CD8-positive, alpha-beta memory T cell (primary cell): ENCODE data around the gene PRM1. TPM values are rescaled to one million over a fixed set of nuclear protein-coding genes. Genes with fewer than 3 reads are reported as not detected.

Experiments used
- CTCF ChIA-PET: fragments of 350-600 bp; sonication (Branson Sonifier 250); formaldehyde crosslinking; loops from one replicate; lab custom pipeline; 2021; ENCODE audit warnings: antibody characterized with exemption; lab: Charles Lee
- POLR2A ChIA-PET: fragments of 350-600 bp; sonication (Branson Sonifier 250); formaldehyde crosslinking; loops from one replicate; lab custom pipeline; 2021; ENCODE audit warnings: antibody characterized with exemption; lab: Charles Lee
- DNase-seq, 5 donors: peaks; one replicate each; pipeline versions ENCODE4 v3.0.0 to v3.0.0-alpha.2; 2020 to 2022; ENCODE audit warnings: mixed read lengths in 1 of 5
- H3K27ac ChIP-seq: one replicate; pipeline ENCODE4 v1.7.0; 2013; ENCODE audit warnings: low read depth, mild to moderate bottlenecking, low read length, moderate library complexity
- H3K27me3 ChIP-seq: 2 replicates; pipeline ENCODE4 v1.7.0; 2013; ENCODE audit warnings: low read length, mild to moderate bottlenecking; ENCODE audit not compliant: insufficient read depth, poor library complexity, severe bottlenecking
- H3K36me3 ChIP-seq: 2 replicates; pipeline ENCODE4 v1.7.0; 2013; ENCODE audit warnings: mild to moderate bottlenecking, low read length, moderate library complexity; ENCODE audit not compliant: insufficient read depth
- H3K4me1 ChIP-seq: 2 replicates; pipeline ENCODE4 v1.7.0; 2013; ENCODE audit warnings: mild to moderate bottlenecking, low read length, moderate library complexity; ENCODE audit not compliant: insufficient read depth
- H3K4me3 ChIP-seq: 2 replicates; pipeline ENCODE4 v1.7.0; 2013; ENCODE audit warnings: mild to moderate bottlenecking, low read length
- H3K9me3 ChIP-seq: 2 replicates; pipeline ENCODE4 v1.7.0; 2013; ENCODE audit warnings: mild to moderate bottlenecking, low read length
- H3K27ac Mint-ChIP-seq, 8 donors: one replicate each; pipeline ENCODE4 v1.8.0; 2020 to 2021; ENCODE audit warnings: mixed read lengths in 8 of 8, mild to moderate bottlenecking in 6 of 8, inconsistent platforms in 3 of 8, moderate library complexity in 3 of 8
- H3K27me3 Mint-ChIP-seq, 2 donors: one replicate each; pipeline ENCODE4 v1.8.0; 2020 to 2021; ENCODE audit warnings: mixed read lengths in 2 of 2, mild to moderate bottlenecking in 1 of 2, moderate library complexity in 1 of 2
- H3K36me3 Mint-ChIP-seq, 3 donors: one replicate each; pipeline ENCODE4 v1.8.0; 2020 to 2021; ENCODE audit warnings: mixed read lengths in 3 of 3, inconsistent platforms in 1 of 3, mild to moderate bottlenecking in 1 of 3
- H3K4me1 Mint-ChIP-seq, 3 donors: one replicate each; pipeline ENCODE4 v1.8.0; 2020 to 2021; ENCODE audit warnings: mixed read lengths in 3 of 3, inconsistent platforms in 1 of 3, mild to moderate bottlenecking in 1 of 3
- H3K4me3 Mint-ChIP-seq, 7 donors: one replicate each; pipeline ENCODE4 v1.8.0; 2020 to 2021; ENCODE audit warnings: mixed read lengths in 7 of 7, mild to moderate bottlenecking in 6 of 7, moderate library complexity in 4 of 7, inconsistent platforms in 2 of 7
- H3K9me3 Mint-ChIP-seq, 5 donors: one replicate each; pipeline ENCODE4 v1.8.0; 2020 to 2022; ENCODE audit warnings: mixed read lengths in 5 of 5, mild to moderate bottlenecking in 3 of 5, moderate library complexity in 2 of 5, inconsistent platforms in 1 of 5
- polyA plus RNA-seq: library from polyadenylated mRNA; unstranded; fragments of 300-500 nt; fragmentation: Illumina TruSeq; gene quantifications from one replicate; pipeline ENCODE4 v1.2.3, GENCODE V29; 2021
- total RNA-seq, 2 experiments: library from RNA; stranded (reverse); gene quantifications; one replicate each; pipeline ENCODE4 v1.2.3, GENCODE V29; 2021

Gene PRM1
- total and polyA plus RNA-seq, 3 experiments from 2014 or later, result not detected

GRCh38 chr16:11234884-11235702 lies 46.0 kb downstream of the PRM1 start:
- peak overlapping the region in 5 of 7 donors; percentile 7 to 77 (median 20) for H3K4me3 Mint-ChIP-seq
- Histone ChIP-seq H3K4me3 (no peak overlapping the region), H3K27ac (no peak overlapping the region), H3K27me3 (no peaks in the 10 kb centered on the region), H3K4me1 (peaks cover 51% of the 10 kb centered on the region), H3K9me3 (no peaks in the 10 kb centered on the region), H3K36me3 (no peaks in the 10 kb centered on the region)
- CTCF ChIA-PET, result interaction anchor here (0.6 to 2.5 kb wide), 3 partner anchors 17 to 248 kb away, joined by 3 to 23 read pairs (median 6); partner anchors contain the start of gene SOCS1
- no peak for DNase-seq
- H3K27ac Mint-ChIP-seq, result peak overlapping the region; percentile 22 to 97 (median 78)
- H3K9me3 Mint-ChIP-seq, result no peaks in the 10 kb centered on the region
- H3K4me1 Mint-ChIP-seq, result peaks cover 36 to 55% (median 51%) of the 10 kb centered on the region in 3 donors
- peaks cover 0 to 2% of the 10 kb centered on the region in 2 donors for H3K27me3 Mint-ChIP-seq
- POLR2A ChIA-PET, result no interaction called here
- H3K36me3 Mint-ChIP-seq, result no peaks in the 10 kb centered on the region

DNA sequence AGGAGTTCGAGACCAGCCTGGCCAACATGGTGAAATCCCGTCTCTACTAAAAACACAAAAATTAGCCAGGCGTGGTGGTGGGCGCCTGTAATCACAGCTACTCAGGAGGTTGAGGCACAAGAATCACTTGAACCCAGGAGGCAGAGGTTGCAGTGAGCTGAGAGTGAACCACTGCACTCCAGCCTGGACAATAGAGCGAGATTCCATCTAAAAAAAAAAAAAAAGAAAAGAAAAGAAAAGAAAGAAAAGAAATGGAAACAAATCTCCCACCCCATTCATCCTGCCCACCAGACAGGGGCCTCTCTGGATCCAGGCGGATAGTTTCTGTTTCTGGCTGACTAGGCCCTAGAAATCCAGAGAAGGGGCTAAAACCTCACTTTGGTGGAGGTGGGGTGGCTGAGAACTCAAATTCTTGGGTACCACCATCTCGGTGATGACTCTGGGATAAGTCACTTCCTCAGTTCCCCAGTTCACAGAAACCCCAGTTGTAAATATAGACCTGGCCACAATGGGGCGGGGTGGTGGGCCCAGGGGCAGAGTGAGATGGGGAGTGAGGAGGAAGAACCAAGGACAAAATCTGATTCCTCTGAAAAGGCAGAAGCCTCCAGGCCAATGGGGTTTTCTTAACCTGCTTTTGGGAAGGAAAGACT lies 47.3 kb downstream of the PRM1 start:
- Histone ChIP-seq H3K4me3 (no peak overlapping the region), H3K36me3 (no peaks in the 10 kb centered on the region), H3K4me1 (peaks cover 60% of the 10 kb centered on the region), H3K27me3 (no peaks in the 10 kb centered on the region), H3K9me3 (no peaks in the 10 kb centered on the region), H3K27ac (peak overlapping the region; percentile 90)
- peak overlapping the region; percentile 92 to 99 (median 96) for H3K27ac Mint-ChIP-seq
- peaks cover 44 to 63% (median 62%) of the 10 kb centered on the region in 3 donors for H3K4me1 Mint-ChIP-seq
- H3K4me3 Mint-ChIP-seq, result peak overlapping the region; percentile 65 to 84 (median 73)
- no peaks in the 10 kb centered on the region for H3K36me3 Mint-ChIP-seq
- POLR2A ChIA-PET, result interaction anchor here (0.9 to 1.9 kb wide), 3 partner anchors 9 to 509 kb away, joined by 3 to 38 read pairs (median 6); partner anchors contain the start of genes SOCS1 and TXNDC11
- CTCF ChIA-PET, result interaction anchor here (1.2 to 2.5 kb wide), 3 partner anchors 9 to 21 kb away, joined by 4 to 23 read pairs (median 6); partner anchors contain the start of gene SOCS1
- peak in 1 of 5 donors; percentile 49 for DNase-seq
- H3K27me3 Mint-ChIP-seq, result peaks cover 0 to 2% of the 10 kb centered on the region in 2 donors
- peaks cover 0 to under 1% (median 0%) of the 10 kb centered on the region in 5 donors for H3K9me3 Mint-ChIP-seq

- ChIA-PET CTCF (interaction anchor here (0.8 to 2.5 kb wide), 4 partner anchors 8 to 280 kb away, joined by 4 to 23 read pairs (median 5); partner anchors contain the start of gene SOCS1), POLR2A (interaction anchor here (0.9 to 1.9 kb wide), 3 partner anchors 8 to 509 kb away, joined by 3 to 38 read pairs (median 6); partner anchors contain the start of genes SOCS1 and TXNDC11)
- Mint-ChIP-seq H3K4me3 (peak overlapping the region; percentile 65 to 84 (median 73)), H3K27me3 (peaks cover 0 to 2% of the 10 kb centered on the region in 2 donors), H3K27ac (peak overlapping the region; percentile 92 to 99 (median 96)), H3K36me3 (no peaks in the 10 kb centered on the region), H3K4me1 (peaks cover 47 to 67% (median 66%) of the 10 kb centered on the region in 3 donors), H3K9me3 (peaks cover 0 to 1% (median 0%) of the 10 kb centered on the region in 5 donors)
- peak; percentile 66 to 92 (median 84) for DNase-seq
- Histone ChIP-seq H3K4me3 (peak overlapping the region; percentile 51), H3K9me3 (no peaks in the 10 kb centered on the region), H3K27me3 (no peaks in the 10 kb centered on the region), H3K27ac (peak overlapping the region; percentile 90), H3K36me3 (no peaks in the 10 kb centered on the region), H3K4me1 (peaks cover 60% of the 10 kb centered on the region)
These were observed 48.0 kb downstream of the PRM1 start for GRCh38 chr16:11232852-11233726.

DNA sequence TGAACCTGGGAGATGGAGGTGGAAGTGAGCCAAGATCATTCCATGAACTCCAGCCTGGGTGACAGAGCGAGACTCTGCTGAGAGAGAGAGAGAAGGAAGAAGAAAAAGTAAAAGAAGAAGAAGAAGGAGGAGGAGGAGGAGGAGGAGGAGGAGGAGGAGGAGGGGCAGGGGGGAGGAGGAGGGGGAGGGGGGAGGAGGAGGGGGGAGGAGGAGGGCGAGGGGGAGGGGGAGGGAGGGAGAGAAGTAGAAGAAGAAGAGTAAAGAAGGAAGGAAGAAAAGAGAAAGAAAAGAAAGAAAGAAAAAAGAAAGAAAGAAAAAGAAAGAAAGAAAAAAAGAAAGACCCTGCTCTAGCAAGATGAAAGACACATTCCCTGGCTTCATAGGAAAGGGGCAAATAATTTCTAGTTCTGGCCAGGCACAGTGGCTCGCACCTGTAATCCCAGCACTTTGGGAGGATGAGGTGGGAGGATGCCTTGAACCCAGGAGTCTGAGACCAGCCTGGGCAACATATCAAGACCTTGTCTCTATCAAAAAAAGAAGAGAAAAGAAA lies 48.8 kb downstream of the PRM1 start:
- H3K4me3 ChIP-seq, result peak overlapping the region; percentile 51
- H3K27me3 ChIP-seq, result no peaks in the 10 kb centered on the region
- ChIA-PET POLR2A (interaction anchor here (0.9 to 1.9 kb wide), 2 partner anchors 22 to 23 kb away, joined by 3 to 38 read pairs; partner anchors contain the start of gene SOCS1), CTCF (interaction anchor here (2.5 kb wide), 1 partner anchor 23 kb away, joined by 23 read pairs; the partner anchor contains the start of gene SOCS1)
- Mint-ChIP-seq H3K4me1 (peaks cover 47 to 67% (median 66%) of the 10 kb centered on the region in 3 donors), H3K27me3 (peaks cover 0 to 2% of the 10 kb centered on the region in 2 donors), H3K36me3 (no peaks in the 10 kb centered on the region), H3K27ac (peak overlapping the region; percentile 92 to 99 (median 96)), H3K4me3 (peak overlapping the region; percentile 65 to 84 (median 73)), H3K9me3 (peaks cover 0 to 1% (median 0%) of the 10 kb centered on the region in 5 donors)
- DNase-seq, result no peak
- H3K36me3 ChIP-seq, result no peaks in the 10 kb centered on the region
- H3K27ac ChIP-seq, result peak overlapping the region; percentile 90
- H3K4me1 ChIP-seq, result peaks cover 60% of the 10 kb centered on the region
- no peaks in the 10 kb centered on the region for H3K9me3 ChIP-seq

GRCh38 chr16:11231367-11231970 lies 49.7 kb downstream of the PRM1 start:
- DNase-seq, result no peak
- Mint-ChIP-seq H3K27me3 (peaks cover 0 to 2% of the 10 kb centered on the region in 2 donors), H3K27ac (peak overlapping the region; percentile 47 to 97 (median 80)), H3K9me3 (peaks cover 0 to 1% (median 0%) of the 10 kb centered on the region in 5 donors), H3K4me1 (peaks cover 47 to 68% (median 66%) of the 10 kb centered on the region in 3 donors), H3K4me3 (peak overlapping the region in 5 of 7 donors; percentile 14 to 27 (median 26)), H3K36me3 (no peaks in the 10 kb centered on the region)
- Histone ChIP-seq H3K9me3 (no peaks in the 10 kb centered on the region), H3K27ac (peak overlapping the region; percentile 30), H3K27me3 (no peaks in the 10 kb centered on the region), H3K4me1 (peaks cover 60% of the 10 kb centered on the region), H3K4me3 (no peak overlapping the region), H3K36me3 (no peaks in the 10 kb centered on the region)
- POLR2A ChIA-PET, result interaction anchor here (0.9 kb wide), 1 partner anchor 23 kb away, joined by 3 read pairs; no protein-coding TSS in a partner anchor
- CTCF ChIA-PET, result interaction anchor here (0.8 kb wide), 1 partner anchor 23 kb away, joined by 3 read pairs; no protein-coding TSS in a partner anchor
